Renal cortical epithelial cell (primary cell): ENCODE data around the gene CHSY1. TPM values are rescaled to one million over a fixed set of nuclear protein-coding genes. Genes with fewer than 3 reads are reported as not detected.
A peak's percentile ranks its signal among the peaks of the same experiment; 100 is the strongest.

ENCODE experiments used
- DNase-seq: peaks from one replicate; pipeline ENCODE4 v3.0.0-alpha.2; 2011; ENCODE audit warnings: low read depth
- total RNA-seq: library from RNA; depleted of rRNA; stranded (reverse); fragments of >200 nt; gene quantifications from 2 replicates; pipeline ENCODE4 v1.2.3, GENCODE V29; 2014

Gene CHSY1
- total RNA-seq, 1 donor from 2014 or later = 36.1 TPM

DNA sequence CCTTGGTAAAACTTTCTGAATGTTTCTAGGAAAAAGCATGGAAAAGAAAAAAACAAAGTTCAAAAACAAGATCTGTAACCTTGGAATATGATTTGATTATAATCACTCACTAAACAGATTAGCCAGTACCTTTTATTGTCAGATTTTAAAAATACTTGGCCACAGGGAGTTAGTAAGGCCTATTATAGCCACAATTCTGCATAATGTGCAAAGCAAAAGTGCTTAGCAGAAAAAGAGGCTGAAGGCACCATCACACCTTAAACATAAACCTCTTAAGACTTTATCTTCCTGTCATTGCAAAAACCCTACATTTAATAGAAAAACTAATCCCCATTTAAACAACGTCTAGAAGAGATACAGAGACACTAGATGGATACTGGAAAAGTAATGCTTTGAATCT is 41.8 kb downstream of the CHSY1 start:
- no peak for DNase-seq

DNA sequence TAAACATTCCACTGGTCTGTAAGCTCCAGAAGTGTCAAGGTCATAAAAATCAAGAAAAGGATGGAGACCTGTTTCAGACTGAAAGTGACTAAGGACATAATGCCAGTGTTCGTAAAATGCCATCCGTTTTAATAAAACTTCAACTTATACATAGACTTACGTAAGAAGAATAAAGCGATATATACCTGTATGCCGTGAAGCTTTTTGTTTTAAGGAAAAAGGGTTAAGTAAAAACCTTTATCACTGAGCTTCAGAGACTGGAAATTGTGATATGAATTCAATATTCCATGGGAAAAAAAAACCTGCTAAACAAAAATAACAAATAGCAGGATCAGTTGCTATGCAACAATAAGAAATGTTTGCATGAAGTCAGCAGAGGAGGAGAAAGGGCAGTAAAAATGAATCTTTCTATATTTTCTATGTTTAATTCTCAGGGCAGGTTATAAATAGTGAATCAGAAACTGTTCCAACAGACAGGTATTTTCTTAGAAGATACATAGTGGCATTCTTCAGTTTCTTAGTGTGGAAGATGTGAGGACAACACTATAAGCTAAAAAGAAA is 42.5 kb downstream of the CHSY1 start:
- DNase-seq = no peak

DNA sequence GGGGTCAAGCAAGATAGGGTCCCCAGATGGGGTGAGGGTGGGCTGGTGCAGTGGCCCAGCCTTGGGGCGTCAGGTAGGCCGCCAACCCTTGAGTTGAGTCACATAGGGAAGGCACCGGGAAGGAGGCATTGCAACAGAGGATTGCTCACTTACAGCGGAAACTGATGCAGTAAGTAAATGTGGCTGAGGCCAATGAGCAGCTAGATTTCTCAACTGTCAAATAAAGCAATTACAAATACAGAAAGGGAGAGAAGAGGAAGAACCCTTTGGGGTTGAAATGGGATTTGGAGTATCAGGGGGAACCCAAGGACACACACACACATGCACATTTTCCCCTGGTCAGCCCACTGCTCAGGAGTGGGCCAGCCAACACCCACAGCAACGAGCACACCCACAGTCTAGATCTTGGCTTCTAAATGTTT is 44.0 kb downstream of the CHSY1 start:
- peak; percentile 51 for DNase-seq

DNA sequence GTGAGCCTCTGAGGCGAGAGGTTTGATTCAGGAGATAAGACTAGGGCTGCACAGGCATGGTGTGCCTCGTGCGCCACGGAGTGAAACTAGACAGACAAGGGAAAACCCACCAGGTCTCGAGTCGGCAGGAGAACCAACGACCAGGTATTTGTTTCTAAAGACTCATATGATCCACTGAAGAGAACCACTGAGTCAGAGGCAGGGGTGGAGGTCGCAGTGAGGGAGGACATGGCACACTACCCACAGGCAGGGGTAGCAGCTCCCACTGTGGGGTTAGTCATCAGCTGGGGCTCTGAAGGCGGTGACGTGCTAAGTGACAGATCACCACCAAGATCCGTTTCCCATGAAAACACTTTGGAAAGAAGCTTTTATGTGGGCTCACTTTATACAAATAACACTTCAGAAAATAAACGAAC is 45.7 kb downstream of the CHSY1 start:
- DNase-seq = peak; percentile 55

DNA sequence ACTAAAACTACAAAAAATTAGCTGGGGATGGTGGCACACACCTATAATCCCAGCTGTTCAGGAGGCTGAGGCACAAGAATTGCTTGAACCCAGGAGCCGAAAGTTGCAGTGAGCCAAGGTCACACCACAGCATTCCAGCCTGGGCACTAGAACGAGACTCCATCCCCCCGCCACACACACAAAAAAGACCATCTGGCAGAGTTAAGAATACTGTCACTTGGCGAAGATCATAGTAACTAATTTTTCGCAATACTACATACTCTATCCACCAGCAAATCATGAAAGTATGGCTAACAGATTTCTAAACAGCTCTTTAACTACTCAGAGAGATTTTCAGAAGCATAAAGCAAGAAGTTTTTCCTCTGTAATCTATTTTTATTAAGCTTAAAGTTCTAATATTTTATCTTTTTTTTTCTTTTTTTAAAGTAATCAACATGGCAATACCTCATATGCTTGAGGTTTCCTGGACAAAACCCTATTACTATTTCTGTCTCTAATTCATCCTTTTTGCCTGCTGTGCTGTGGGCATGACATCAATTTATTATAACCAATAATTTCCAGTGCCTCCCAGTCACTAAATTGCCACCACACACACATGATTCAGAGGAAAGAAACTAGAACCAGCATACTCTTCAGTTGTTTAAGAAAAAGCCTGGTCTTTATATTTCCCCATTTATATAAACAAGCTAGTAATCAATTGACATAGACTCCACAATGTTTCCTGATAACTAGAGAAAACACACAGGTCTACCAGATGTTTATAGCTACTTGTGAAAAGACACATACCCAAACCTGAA is 46.9 kb downstream of the CHSY1 start:
- DNase-seq = no peak

DNA sequence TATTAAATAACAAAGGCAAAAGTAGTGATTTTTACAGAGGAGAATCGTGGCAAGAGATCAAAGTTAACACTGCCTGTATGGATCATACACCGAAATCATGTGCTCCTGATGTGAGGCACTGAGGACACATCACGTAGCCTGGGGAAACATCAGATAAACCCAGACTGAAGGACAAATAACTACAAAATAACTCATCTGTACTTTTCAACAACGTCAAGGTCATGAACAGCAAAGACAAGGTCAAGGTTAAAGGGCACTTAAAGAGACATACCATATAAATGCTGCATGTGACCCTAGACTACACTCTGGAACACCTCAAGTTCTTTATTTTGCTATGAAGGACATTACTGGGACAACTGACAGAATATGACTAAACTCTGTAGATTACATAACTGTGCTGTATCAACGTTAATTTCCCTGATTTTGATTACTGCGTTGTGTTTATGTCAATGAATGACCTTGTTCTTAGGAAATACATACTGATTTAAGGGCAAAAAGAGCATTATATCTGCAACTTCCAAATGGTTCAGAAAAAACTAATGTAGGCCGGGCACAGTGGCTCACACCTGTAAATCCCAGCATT is 48.1 kb downstream of the CHSY1 start:
- no peak for DNase-seq

DNA sequence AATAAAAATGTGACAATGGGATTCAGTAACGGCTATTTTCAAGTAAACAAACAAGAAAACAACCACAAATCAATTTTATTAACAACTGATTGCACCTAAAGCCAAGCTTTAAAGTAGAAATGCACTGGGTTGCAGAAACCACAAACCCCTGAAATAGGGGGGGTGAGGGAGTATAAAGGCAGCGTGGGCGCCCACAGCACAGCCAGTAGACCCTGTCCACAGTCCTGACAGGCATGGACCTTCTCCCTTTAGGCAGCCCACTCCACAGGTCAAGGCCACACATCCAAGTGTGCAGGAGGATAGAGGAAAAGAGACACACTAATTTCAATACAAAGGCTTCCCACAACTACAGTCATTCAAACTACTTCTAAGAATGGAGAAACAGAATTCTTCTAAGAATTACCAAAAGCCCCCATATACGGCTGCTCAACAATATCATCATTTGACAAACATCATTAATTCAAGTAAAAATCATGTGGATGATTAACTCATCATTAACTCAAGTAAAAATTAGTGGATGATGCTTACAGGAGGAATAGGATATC is 48.7 kb downstream of the CHSY1 start:
- no peak for DNase-seq

DNA sequence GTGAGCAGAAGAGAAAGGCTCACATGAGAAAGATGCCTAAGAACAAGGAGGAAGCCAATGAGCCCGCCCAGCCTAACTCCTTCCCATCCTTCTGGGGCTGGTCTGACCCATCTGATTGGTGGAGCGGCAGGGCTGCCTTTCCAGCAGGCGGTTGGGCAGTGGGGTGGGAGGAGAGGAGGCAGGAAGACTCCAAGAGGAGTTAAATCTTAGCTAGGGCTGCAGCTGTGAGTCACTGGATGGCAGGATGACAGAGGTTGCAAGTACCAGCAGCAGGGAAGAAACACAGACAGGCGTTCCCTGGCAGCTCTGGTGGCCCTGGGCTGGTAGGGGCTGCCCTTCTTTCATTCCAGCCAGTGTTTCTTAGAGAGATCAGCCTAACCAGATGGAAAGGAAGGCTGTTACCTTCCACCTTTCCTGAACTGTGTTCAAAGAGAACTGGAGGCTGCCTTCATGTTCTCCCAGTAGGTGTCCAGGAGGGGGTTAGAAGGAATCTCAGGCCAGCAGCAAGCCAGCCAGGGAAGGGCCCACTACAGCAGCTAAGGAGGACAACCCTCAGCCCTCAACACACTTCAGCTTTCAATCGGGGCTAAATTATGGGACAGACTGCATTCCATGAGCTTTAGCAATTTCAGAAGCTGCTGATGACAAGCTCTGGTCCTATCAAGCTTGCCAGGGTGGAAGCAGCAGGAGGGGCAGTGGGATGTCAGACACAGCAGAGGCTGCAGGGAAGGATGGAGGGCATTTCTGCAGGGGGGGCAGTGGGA is 50.3 kb downstream of the CHSY1 start:
- DNase-seq = peak; percentile 95

DNA sequence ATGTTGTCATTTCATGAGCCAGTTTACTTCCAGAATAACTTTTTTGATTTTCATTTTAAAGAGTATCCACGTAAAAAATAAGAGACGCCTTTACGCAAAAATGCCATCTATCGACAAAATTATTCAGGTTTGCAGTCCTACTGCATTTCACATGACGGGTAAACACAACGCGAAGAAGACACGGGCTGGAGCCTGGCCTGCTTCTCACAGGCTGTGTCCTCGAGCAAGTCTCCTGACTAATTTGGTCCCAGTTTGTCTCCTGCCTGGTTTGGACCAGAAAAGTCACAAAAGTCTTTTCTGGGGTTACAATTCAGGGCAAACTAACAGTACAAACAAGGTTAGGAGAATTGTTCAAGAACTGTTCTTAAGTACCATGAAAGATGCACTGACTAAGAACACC is 51.7 kb downstream of the CHSY1 start:
- DNase-seq = no peak

DNA sequence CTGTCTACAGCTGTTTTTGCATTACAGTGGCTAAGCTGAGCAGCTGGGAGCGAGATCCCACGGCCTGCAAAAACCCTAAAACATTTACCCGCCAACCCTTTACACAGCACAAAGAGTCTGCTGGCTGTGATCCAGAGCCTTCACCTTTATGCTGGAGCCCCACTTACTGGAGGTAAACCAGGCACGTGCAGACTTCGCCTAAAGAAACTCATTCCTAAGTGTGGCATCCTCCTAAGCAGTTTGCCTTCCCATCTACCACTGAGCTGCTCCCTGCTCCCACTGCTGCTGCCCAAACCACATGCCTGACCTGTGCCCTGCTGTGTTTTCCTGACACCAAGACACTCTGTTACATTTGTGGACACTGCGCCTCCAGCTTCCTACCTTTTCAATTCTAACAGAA is 53.0 kb downstream of the CHSY1 start:
- DNase-seq = no peak

DNA sequence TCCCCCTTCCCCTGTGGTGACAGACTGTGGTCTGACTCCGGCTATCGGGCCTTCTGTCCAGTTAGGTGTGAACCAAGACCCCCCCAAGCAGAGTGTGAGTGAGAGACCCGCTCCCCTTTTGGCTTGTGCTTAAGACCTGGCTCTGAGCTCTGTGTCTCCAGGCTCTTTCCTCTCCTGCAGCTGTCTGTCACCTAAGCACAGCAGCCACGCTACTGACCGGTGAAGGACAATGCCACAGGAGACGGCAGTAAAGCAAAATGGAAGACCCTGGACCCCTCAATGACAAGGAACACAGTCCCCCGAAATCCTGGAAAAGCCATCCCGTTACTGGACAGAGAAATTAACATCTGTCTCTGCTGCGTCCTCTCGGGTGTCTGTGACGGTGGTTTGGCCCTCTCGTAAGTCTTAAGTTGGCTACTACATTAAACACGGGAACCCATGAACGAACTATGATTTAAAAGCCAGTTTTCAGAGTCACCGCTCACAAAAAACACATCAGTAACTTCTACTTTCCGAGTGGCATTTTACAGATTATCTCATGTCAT is 53.7 kb downstream of the CHSY1 start:
- DNase-seq = no peak

DNA sequence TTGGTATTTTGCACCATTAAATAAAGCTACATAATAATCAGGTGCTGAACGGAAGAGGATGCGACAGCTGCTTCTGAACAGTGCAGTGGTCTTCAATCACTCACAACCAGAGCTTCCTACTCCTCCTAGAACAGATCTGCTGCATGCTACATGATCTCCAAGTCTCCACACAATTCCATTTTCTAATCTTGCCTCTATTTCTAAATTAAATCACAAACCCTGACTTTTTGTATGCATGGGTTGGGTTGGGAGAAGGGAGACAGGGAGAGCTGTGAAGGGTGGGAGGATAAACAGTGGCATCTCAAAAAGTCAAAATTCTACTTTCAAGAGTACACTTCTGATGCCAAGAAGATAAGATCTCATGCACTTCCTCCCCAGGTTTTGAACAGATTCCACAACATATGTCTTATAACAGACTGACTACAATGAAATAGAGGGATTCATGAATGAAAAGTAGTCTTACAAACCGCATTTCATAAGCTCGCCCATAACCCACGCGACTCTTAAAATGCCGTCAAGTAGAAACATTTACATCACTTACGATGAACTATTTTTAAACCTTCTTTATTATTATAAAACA is 57.2 kb downstream of the CHSY1 start:
- no peak for DNase-seq

DNA sequence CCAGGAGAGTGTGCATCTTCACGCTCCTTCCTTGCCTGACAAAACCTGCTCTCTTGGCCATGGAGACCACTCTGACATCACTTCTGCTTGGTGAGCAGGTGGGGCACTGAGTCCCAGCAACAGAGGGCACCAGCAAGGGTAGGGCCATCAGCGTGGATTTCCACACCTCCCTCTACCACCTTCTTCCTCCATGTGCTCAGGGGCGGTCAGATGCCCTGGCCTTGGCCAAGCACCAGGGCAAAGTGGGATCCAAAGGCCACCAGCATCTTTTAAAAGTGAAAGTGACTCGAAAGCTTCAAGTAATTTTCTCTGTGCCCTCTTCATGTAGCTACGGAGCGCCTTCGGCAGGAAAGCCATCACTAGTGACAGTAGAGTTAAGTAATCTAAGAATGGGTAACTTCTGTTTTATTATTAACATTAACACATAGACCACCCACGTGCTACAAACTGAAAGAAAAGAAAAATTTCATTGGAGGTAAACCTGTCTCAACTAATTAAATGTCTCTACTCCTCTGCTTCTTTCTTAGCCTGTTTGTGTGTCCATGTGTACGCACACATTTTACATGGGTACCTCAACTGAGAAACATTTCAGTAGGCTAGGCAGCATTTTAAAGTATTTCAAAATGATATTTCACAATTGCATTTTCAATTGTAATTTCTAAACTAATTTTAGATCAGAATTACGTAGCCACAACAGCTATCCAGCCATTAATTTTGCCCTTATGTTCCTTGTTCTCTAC is 57.9 kb downstream of the CHSY1 start:
- no peak for DNase-seq

DNA sequence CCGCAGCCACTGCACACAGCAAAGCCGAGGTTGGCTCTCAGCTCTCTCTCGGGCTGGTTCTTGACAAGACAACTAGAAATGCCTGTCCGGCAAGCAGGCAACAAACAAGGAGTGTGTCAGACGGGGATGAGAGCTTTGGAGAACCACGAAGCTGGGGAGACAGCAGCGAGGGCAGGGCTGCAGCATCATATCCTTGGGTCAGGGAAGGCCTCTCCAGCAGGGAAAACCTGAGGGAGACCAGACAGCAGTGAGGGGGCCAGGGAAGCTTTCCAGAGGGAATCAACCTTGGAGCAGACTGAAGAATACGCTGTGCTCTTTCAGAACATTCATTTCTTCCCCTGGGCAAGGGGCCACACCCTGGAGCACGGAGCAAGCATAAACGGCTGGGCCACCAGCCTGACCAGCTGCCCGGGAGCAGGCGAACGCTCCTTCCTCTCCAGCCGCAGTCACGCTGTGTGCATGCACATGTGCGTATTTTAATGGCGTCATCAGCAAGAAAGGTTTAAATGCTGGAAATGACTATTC is 58.7 kb downstream of the CHSY1 start:
- no peak for DNase-seq

DNA sequence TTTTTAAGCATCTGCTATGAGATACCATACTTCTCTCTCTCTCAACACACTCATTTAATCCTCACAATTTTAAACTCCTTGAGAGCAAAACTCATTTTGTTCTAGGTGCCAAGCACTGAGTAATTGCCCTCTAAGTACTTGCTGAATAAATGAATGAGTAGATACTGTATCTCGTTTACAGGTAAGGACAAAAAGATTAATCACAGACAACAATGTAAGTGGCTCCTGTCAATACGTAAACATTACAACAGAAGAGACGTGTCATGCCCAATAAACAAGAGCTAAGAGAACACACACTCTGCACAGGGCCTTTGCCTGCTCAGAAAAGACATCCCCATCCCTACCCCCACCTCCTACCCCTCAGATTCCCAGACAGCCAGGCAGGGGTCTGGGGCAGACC is 59.8 kb downstream of the CHSY1 start:
- no peak for DNase-seq

DNA sequence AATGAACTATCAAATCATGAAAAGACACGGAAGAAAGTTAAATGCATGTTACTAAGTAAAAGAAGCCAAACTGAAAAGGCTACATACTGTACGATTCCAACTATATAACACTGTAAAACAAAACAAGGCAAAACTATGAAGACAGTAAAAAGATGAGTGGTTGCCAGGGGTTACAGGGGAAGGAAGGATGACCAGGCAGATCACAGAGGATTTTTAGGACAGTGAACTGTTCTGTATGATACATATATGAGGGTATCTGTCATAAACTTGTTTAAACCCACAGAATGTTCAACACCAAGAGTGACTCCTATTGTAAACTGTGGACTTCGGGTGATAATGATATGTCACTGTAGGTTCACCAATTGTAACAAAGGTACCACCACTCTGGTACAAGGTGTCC is 60.6 kb downstream of the CHSY1 start:
- no peak for DNase-seq

DNA sequence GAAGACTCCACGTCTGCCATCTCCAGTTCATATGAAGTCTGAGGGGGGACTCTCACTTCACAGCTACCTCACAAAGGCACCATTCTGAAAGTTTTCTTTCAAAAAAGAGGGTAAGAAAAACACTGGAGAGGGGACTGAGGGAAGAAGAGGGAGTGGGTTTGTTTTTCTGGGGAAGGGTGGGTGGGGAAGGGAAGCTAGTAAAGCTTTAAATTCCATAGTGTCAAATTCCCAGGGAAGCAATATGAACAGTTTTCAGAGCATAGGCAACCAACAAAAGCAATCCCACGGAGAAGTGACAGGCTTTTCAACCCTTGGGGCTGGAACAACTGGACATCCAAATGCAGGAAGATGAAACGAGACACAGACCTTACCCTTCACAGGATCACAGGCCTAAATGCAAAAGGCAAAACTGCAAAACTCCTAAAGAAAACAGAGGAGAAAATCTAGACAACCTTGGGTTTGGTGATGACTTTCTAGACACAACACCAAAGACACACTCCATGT is 61.7 kb downstream of the CHSY1 start:
- no peak for DNase-seq

DNA sequence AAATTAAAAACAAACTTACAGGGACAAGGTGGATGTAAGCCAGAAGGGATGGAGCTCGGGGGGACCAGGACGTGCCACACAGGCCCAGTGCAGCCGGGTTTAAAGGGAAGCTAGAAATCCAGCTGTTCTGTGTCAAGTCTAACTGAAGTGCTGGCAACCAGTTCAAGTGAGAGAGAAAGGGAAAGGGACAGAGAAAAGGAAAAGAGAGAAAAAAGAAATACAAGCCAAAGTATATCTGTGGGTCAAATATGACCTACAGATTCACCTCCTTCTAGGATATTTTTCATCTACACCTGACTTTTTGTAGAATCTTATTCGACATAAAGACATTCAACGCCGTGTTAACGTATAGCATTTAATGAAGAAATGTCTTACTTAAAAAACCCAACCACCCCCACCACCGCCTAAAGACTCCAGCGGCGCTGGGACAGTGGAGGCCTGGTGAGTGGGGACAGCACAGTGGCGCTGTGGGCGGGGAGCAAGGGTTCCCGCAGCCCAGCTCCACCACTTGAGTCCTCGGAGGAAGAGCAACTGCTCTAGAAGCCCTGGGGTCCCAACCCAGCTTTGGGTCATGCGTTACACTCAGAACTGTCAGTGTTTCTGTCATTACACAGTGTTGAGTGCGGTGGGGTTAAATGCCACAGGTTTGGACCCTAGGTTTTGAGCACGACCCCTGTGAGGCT is 62.3 kb downstream of the CHSY1 start:
- DNase-seq = no peak

DNA sequence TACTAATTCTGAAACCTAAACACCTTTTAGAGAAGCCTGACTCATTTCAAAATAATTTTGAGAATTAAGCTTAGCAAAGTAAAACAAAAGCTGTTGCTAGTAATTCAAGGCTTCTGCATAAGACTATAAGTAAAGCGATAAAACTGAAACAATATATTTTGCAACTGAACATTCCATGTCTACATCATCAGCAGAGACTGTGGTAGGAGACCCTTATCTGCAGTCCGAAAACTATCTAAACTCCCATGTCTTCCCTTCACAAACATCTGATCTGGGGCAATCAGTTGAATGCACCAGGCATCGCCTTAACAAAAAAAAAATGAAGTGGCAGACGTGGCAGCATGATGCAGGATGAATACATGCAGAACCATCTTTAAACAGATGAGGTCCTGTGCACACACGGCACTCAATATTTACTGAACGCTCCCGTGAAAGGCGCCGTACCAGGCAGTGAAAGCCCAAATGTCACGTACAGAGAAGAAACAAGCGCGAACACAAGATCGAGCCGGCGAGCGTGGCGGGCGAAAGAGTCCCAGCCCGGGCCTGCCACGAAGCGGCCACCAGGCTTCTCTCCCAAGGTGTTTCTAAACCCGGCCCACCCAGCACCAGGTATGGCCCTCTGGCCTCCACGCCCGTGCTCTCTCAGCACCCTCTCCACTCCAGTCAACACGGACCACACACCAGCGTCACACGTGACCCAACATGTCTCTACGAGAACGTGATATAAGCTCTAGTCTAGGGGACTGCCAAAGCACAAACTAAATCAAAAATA is 63.0 kb downstream of the CHSY1 start:
- peak; percentile 87 for DNase-seq
